Body of pancreas (tissue), 4 donors: ENCODE data around the gene MAPK10. TPM values are rescaled to one million over a fixed set of nuclear protein-coding genes. Genes with fewer than 3 reads are reported as not detected.

ENCODE experiments used
- ATAC-seq: fragments of 150-250 bp; one replicate; pipeline ENCODE4 v1.9.1; 2016
- DNase-seq, 4 donors: peaks; one replicate each; pipeline ENCODE4 v3.0.0-alpha.2; 2019
- H3K27ac ChIP-seq, 4 donors: fragments of 200-600 bp; sonication (generic); 1 replicate in 3 of 4; 2 replicates in 1 of 4; pipeline versions ENCODE4 v1.5.1 to v1.6.1; 2016 to 2019; ENCODE audit warnings: mild to moderate bottlenecking in 1 of 4, mixed read lengths in 1 of 4, moderate library complexity in 1 of 4
- H3K27me3 ChIP-seq, 2 donors: fragments of 200-600 bp; sonication (generic); one replicate each; pipeline ENCODE4 v1.6.0; 2016; ENCODE audit warnings: mild to moderate bottlenecking in 1 of 2
- H3K36me3 ChIP-seq, 2 donors: fragments of 200-600 bp; sonication (generic); replicated peaks in 1 of 2; 2 replicates each; pipeline ENCODE4 v1.5.1; 2016; ENCODE audit warnings: low read depth in 2 of 2; ENCODE audit not compliant: insufficient read depth in 1 of 2
- H3K4me1 ChIP-seq: fragments of 200-600 bp; sonication (generic); one replicate; pipeline ENCODE4 v1.6.0; 2016
- H3K4me3 ChIP-seq, 2 donors: fragments of 200-600 bp; sonication (generic); 1 replicate in 1 of 2; 2 replicates in 1 of 2; pipeline ENCODE4 v1.5.1; 2016 to 2019
- H3K9me3 ChIP-seq, 3 donors: fragments of 200-600 bp; sonication (generic); 1 replicate in 2 of 3; 2 replicates in 1 of 3; pipeline ENCODE4 v1.5.1; 2016
- CTCF ChIP-seq, 7 experiments: fragments of 450-650 bp in 4 of 7; fragments of 200-600 bp in 3 of 7; sonication (generic) in 3 of 7; IDR thresholded peaks; one replicate each; pipeline ENCODE4 v1.5.1; 2016 to 2019; ENCODE audit warnings: antibody characterized with exemption in 7 of 7
- POLR2A ChIP-seq, 3 donors: fragments of 450-650 bp; IDR thresholded peaks; one replicate each; pipeline ENCODE4 v1.6.1; 2016; ENCODE audit warnings: antibody characterized with exemption in 3 of 3, mild to moderate bottlenecking in 2 of 3
- WGBS, 2 donors: methylation state at CpG; one replicate each; pipeline ENCODE4 v1.1.5; 2017; 5-methylcytosine and 5-hydroxymethylcytosine counted together
- intact Hi-C: fragments of 100-400 bp; cut with DNase I; formaldehyde crosslinking; loops from one replicate; pipeline ENCODE4 v1.15.1; 2023
- total RNA-seq, 2 donors: library from RNA; depleted of rRNA; stranded (reverse); fragments of >200 nt; gene quantifications; one replicate each; pipeline ENCODE4 v1.1.0, GENCODE V29; 2016

The MAPK10 gene
- total RNA-seq, 2 donors from 2014 or later = 9.9 to 24.1 TPM

- TF ChIP-seq POLR2A (IDR thresholded peaks at IDR 0.05) = no peak
- no peak for TF ChIP-seq CTCF (IDR thresholded peaks at IDR 0.05)
- no peaks in the 10 kb centered on the region for H3K4me1 ChIP-seq
- WGBS, 2 donors = 69 to 77% methylated on average over 4 of the region's 4 CpGs
- no peak for ATAC-seq
- H3K27me3 ChIP-seq = no peaks in the 10 kb centered on the region
- no peak overlapping the region for H3K27ac ChIP-seq
- no peaks in the 10 kb centered on the region for H3K36me3 ChIP-seq
- H3K9me3 ChIP-seq = no peaks in the 10 kb centered on the region
- H3K4me3 ChIP-seq = no peak overlapping the region
- no peak for DNase-seq
- intact Hi-C loops = no loop called here
Measured at GRCh38 chr4:86381431-86381830, 21.6 kb upstream of the MAPK10 start.

GRCh38 chr4:86380181-86380724 is 20.4 kb upstream of the MAPK10 start:
- H3K27ac ChIP-seq = no peak overlapping the region
- H3K9me3 ChIP-seq = no peaks in the 10 kb centered on the region
- H3K4me1 ChIP-seq = no peaks in the 10 kb centered on the region
- DNase-seq = no peak
- H3K36me3 ChIP-seq = no peaks in the 10 kb centered on the region
- TF ChIP-seq CTCF (IDR thresholded peaks at IDR 0.05) = no peak
- TF ChIP-seq POLR2A (IDR thresholded peaks at IDR 0.05) = no peak
- no peaks in the 10 kb centered on the region for H3K27me3 ChIP-seq
- ATAC-seq = no peak
- intact Hi-C loops = no loop called here
- no peak overlapping the region for H3K4me3 ChIP-seq

- DNase-seq (no peak), ATAC-seq (no peak)
- Histone ChIP-seq H3K9me3 (no peaks in the 10 kb centered on the region), H3K36me3 (no peaks in the 10 kb centered on the region), H3K4me1 (no peaks in the 10 kb centered on the region), H3K4me3 (no peak overlapping the region), H3K27me3 (no peaks in the 10 kb centered on the region), H3K27ac (no peak overlapping the region)
- intact Hi-C loops = no loop called here
- 40 to 80% methylated on average over 1 of the region's 1 CpG for WGBS, 2 donors
- TF ChIP-seq POLR2A (IDR thresholded peaks at IDR 0.05) (no peak), CTCF (IDR thresholded peaks at IDR 0.05) (no peak)
Measured at GRCh38 chr4:86376850-86377249, 17.0 kb upstream of the MAPK10 start.

GRCh38 chr4:86368433-86368832 is 8.6 kb upstream of the MAPK10 start:
- Histone ChIP-seq H3K4me3 (no peak overlapping the region), H3K27me3 (no peaks in the 10 kb centered on the region), H3K27ac (no peak overlapping the region), H3K9me3 (no peaks in the 10 kb centered on the region), H3K36me3 (no peaks in the 10 kb centered on the region), H3K4me1 (no peaks in the 10 kb centered on the region)
- DNase-seq = no peak
- no peak for ATAC-seq
- 73 to 76% methylated on average over 4 of the region's 4 CpGs for WGBS, 2 donors
- intact Hi-C loops = no loop called here
- TF ChIP-seq CTCF (IDR thresholded peaks at IDR 0.05) = no peak
- no peak for TF ChIP-seq POLR2A (IDR thresholded peaks at IDR 0.05)

GRCh38 chr4:86367577-86367976 is 7.7 kb upstream of the MAPK10 start:
- DNase-seq (no peak), ATAC-seq (no peak)
- Histone ChIP-seq H3K4me3 (no peak overlapping the region), H3K4me1 (no peaks in the 10 kb centered on the region), H3K9me3 (no peaks in the 10 kb centered on the region), H3K27ac (no peak overlapping the region), H3K27me3 (no peaks in the 10 kb centered on the region), H3K36me3 (no peaks in the 10 kb centered on the region)
- WGBS, 2 donors = 69 to 71% methylated on average over 1 of the region's 1 CpG
- intact Hi-C loops = no loop called here
- TF ChIP-seq POLR2A (IDR thresholded peaks at IDR 0.05) = no peak
- no peak for TF ChIP-seq CTCF (IDR thresholded peaks at IDR 0.05)
